GM23338 (cell line): ENCODE data around the gene MGLL.

Experiments used
- CREB1 ChIP-seq: fragments of 250-450 bp; sonication (Bioruptor Pico); IDR thresholded peaks from 2 replicates; pipeline ENCODE4 v1.5.0; 2020; ENCODE audit warnings: low read depth, mild to moderate bottlenecking, moderate library complexity
- ETS1 ChIP-seq: IDR thresholded peaks from 2 replicates; pipeline ENCODE4 v1.6.1; 2016; ENCODE audit warnings: antibody characterized with exemption
- EZH2 ChIP-seq: fragments of 200-600 bp; sonication (generic); IDR thresholded peaks from one replicate; pipeline ENCODE4 v1.8.0; 2017; ENCODE audit warnings: antibody characterized with exemption, mild to moderate bottlenecking, low read depth; ENCODE audit not compliant: unreplicated experiment
- EZH2phosphoT487 ChIP-seq: fragments of 200-600 bp; sonication (generic); IDR thresholded peaks from one replicate; pipeline ENCODE4 v1.8.1; 2018; ENCODE audit warnings: antibody characterized with exemption; ENCODE audit not compliant: unreplicated experiment
- JUNB ChIP-seq: IDR thresholded peaks from one replicate; pipeline ENCODE4 v1.6.1; 2016; ENCODE audit warnings: antibody characterized with exemption; ENCODE audit not compliant: unreplicated experiment
- NANOG ChIP-seq: IDR thresholded peaks from 2 replicates; pipeline ENCODE4 v1.6.1; 2016; ENCODE audit warnings: antibody characterized with exemption, borderline replicate concordance
- POLR2AphosphoS5 ChIP-seq: IDR thresholded peaks from 2 replicates; pipeline ENCODE4 v1.6.1; 2016; ENCODE audit warnings: antibody characterized with exemption, low read depth
- STAT1 ChIP-seq: IDR thresholded peaks from one replicate; pipeline ENCODE4 v1.6.1; 2016; ENCODE audit warnings: antibody characterized with exemption; ENCODE audit not compliant: unreplicated experiment
- ZNF114 ChIP-seq: fragments of 250-450 bp; sonication (Bioruptor Pico); IDR thresholded peaks from 2 replicates; pipeline ENCODE4 v1.5.0; 2020; ENCODE audit warnings: mild to moderate bottlenecking, moderate library complexity
- TF ChIP-seq, protein P1 (sequence below), 2 experiments: fragments of 200-600 bp in 1 of 2; sonication (generic) in 1 of 2; conservative IDR thresholded peaks; 2 replicates each; pipeline versions ENCODE4 v1.5.1 to v1.6.1; 2016 to 2017; ENCODE audit warnings: antibody characterized with exemption in 2 of 2, low read depth in 2 of 2, mild to moderate bottlenecking in 2 of 2, moderate library complexity in 1 of 2
- TF ChIP-seq, protein P2 (sequence below): IDR thresholded peaks from one replicate; pipeline ENCODE4 v1.6.1; 2018; ENCODE audit warnings: antibody characterized with exemption; ENCODE audit not compliant: unreplicated experiment
- TF ChIP-seq, protein P3 (sequence below): fragments of 250-450 bp; sonication (Bioruptor Pico); IDR thresholded peaks from 2 replicates; pipeline ENCODE4 v1.5.0; 2020; ENCODE audit warnings: mild to moderate bottlenecking, moderate library complexity

- TF ChIP-seq JUNB: no peak
- TF ChIP-seq, protein P1, sequence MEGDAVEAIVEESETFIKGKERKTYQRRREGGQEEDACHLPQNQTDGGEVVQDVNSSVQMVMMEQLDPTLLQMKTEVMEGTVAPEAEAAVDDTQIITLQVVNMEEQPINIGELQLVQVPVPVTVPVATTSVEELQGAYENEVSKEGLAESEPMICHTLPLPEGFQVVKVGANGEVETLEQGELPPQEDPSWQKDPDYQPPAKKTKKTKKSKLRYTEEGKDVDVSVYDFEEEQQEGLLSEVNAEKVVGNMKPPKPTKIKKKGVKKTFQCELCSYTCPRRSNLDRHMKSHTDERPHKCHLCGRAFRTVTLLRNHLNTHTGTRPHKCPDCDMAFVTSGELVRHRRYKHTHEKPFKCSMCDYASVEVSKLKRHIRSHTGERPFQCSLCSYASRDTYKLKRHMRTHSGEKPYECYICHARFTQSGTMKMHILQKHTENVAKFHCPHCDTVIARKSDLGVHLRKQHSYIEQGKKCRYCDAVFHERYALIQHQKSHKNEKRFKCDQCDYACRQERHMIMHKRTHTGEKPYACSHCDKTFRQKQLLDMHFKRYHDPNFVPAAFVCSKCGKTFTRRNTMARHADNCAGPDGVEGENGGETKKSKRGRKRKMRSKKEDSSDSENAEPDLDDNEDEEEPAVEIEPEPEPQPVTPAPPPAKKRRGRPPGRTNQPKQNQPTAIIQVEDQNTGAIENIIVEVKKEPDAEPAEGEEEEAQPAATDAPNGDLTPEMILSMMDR (conservative IDR thresholded peaks at IDR 0.05; ENCODE audit: low read depth in 2 of 2): no peak
- no peak for TF ChIP-seq ETS1
- no peak for TF ChIP-seq EZH2phosphoT487
- TF ChIP-seq, protein P2, sequence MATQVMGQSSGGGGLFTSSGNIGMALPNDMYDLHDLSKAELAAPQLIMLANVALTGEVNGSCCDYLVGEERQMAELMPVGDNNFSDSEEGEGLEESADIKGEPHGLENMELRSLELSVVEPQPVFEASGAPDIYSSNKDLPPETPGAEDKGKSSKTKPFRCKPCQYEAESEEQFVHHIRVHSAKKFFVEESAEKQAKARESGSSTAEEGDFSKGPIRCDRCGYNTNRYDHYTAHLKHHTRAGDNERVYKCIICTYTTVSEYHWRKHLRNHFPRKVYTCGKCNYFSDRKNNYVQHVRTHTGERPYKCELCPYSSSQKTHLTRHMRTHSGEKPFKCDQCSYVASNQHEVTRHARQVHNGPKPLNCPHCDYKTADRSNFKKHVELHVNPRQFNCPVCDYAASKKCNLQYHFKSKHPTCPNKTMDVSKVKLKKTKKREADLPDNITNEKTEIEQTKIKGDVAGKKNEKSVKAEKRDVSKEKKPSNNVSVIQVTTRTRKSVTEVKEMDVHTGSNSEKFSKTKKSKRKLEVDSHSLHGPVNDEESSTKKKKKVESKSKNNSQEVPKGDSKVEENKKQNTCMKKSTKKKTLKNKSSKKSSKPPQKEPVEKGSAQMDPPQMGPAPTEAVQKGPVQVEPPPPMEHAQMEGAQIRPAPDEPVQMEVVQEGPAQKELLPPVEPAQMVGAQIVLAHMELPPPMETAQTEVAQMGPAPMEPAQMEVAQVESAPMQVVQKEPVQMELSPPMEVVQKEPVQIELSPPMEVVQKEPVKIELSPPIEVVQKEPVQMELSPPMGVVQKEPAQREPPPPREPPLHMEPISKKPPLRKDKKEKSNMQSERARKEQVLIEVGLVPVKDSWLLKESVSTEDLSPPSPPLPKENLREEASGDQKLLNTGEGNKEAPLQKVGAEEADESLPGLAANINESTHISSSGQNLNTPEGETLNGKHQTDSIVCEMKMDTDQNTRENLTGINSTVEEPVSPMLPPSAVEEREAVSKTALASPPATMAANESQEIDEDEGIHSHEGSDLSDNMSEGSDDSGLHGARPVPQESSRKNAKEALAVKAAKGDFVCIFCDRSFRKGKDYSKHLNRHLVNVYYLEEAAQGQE: no peak
- TF ChIP-seq CREB1 (CRISPR knock-in tag): no peak
- TF ChIP-seq EZH2: no peak
- TF ChIP-seq ZNF114 (CRISPR knock-in tag): no peak
- TF ChIP-seq POLR2AphosphoS5: no peak
- TF ChIP-seq STAT1: no peak
- TF ChIP-seq, protein P3, sequence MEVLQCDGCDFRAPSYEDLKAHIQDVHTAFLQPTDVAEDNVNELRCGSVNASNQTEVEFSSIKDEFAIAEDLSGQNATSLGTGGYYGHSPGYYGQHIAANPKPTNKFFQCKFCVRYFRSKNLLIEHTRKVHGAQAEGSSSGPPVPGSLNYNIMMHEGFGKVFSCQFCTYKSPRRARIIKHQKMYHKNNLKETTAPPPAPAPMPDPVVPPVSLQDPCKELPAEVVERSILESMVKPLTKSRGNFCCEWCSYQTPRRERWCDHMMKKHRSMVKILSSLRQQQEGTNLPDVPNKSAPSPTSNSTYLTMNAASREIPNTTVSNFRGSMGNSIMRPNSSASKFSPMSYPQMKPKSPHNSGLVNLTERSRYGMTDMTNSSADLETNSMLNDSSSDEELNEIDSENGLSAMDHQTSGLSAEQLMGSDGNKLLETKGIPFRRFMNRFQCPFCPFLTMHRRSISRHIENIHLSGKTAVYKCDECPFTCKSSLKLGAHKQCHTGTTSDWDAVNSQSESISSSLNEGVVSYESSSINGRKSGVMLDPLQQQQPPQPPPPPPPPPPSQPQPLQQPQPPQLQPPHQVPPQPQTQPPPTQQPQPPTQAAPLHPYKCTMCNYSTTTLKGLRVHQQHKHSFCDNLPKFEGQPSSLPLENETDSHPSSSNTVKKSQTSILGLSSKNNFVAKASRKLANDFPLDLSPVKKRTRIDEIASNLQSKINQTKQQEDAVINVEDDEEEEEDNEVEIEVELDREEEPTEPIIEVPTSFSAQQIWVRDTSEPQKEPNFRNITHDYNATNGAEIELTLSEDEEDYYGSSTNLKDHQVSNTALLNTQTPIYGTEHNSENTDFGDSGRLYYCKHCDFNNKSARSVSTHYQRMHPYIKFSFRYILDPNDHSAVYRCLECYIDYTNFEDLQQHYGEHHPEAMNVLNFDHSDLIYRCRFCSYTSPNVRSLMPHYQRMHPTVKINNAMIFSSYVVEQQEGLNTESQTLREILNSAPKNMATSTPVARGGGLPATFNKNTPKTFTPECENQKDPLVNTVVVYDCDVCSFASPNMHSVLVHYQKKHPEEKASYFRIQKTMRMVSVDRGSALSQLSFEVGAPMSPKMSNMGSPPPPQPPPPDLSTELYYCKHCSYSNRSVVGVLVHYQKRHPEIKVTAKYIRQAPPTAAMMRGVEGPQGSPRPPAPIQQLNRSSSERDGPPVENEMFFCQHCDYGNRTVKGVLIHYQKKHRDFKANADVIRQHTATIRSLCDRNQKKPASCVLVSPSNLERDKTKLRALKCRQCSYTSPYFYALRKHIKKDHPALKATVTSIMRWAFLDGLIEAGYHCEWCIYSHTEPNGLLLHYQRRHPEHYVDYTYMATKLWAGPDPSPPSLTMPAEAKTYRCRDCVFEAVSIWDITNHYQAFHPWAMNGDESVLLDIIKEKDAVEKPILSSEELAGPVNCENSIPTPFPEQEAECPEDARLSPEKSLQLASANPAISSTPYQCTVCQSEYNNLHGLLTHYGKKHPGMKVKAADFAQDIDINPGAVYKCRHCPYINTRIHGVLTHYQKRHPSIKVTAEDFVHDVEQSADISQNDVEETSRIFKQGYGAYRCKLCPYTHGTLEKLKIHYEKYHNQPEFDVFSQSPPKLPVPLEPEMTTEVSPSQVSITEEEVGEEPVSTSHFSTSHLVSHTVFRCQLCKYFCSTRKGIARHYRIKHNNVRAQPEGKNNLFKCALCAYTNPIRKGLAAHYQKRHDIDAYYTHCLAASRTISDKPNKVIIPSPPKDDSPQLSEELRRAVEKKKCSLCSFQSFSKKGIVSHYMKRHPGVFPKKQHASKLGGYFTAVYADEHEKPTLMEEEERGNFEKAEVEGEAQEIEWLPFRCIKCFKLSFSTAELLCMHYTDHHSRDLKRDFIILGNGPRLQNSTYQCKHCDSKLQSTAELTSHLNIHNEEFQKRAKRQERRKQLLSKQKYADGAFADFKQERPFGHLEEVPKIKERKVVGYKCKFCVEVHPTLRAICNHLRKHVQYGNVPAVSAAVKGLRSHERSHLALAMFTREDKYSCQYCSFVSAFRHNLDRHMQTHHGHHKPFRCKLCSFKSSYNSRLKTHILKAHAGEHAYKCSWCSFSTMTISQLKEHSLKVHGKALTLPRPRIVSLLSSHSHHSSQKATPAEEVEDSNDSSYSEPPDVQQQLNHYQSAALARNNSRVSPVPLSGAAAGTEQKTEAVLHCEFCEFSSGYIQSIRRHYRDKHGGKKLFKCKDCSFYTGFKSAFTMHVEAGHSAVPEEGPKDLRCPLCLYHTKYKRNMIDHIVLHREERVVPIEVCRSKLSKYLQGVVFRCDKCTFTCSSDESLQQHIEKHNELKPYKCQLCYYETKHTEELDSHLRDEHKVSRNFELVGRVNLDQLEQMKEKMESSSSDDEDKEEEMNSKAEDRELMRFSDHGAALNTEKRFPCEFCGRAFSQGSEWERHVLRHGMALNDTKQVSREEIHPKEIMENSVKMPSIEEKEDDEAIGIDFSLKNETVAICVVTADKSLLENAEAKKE (CRISPR knock-in tag): no peak
- no peak for TF ChIP-seq NANOG
Observed at GRCh38 chr3:127762787-127763105, 59.6 kb downstream of the MGLL start.
